H9 (cell line): Measurements from ENCODE around the gene CDCA7L. TPM values are rescaled to one million over a fixed set of nuclear protein-coding genes. Genes with fewer than 3 reads are reported as not detected.

ENCODE experiments used
- DNase-seq: peaks from one replicate; pipeline ENCODE4 v3.0.0-alpha.2; 2017
- H2AFZ ChIP-seq: one replicate; pipeline ENCODE4 v1.6.1; 2013; ENCODE audit warnings: mild to moderate bottlenecking, low read length, control low read depth, moderate library complexity
- H2AK5ac ChIP-seq: 2 replicates; pipeline ENCODE4 v1.6.1; 2013; ENCODE audit warnings: low read length, control low read depth, mixed read lengths; ENCODE audit not compliant: insufficient read length
- H2BK120ac ChIP-seq: one replicate; pipeline ENCODE4 v1.6.1; 2013; ENCODE audit warnings: low read depth, mild to moderate bottlenecking, low read length, control low read depth, inconsistent platforms; ENCODE audit not compliant: poor library complexity, severe bottlenecking
- H2BK12ac ChIP-seq: 2 replicates; pipeline ENCODE4 v1.6.1; 2013; ENCODE audit warnings: low read length, control low read depth, mixed read lengths, low read depth; ENCODE audit not compliant: insufficient read length
- H2BK15ac ChIP-seq: 2 replicates; pipeline ENCODE4 v1.6.1; 2013; ENCODE audit warnings: low read depth, low read length, control low read depth
- H2BK20ac ChIP-seq: one replicate; pipeline ENCODE4 v1.6.1; 2013; ENCODE audit warnings: low read depth, mild to moderate bottlenecking, low read length, control low read depth, inconsistent platforms; ENCODE audit not compliant: poor library complexity, severe bottlenecking
- H2BK5ac ChIP-seq: 2 replicates; pipeline ENCODE4 v1.6.1; 2013; ENCODE audit warnings: low read length, control low read depth, mixed read lengths; ENCODE audit not compliant: insufficient read length
- H3K14ac ChIP-seq: 2 replicates; pipeline ENCODE4 v1.6.1; 2013; ENCODE audit warnings: low read length, control low read depth; ENCODE audit not compliant: insufficient read depth
- H3K18ac ChIP-seq: 2 replicates; pipeline ENCODE4 v1.6.1; 2013; ENCODE audit warnings: low read depth, mild to moderate bottlenecking, mixed read lengths, low read length, control low read depth; ENCODE audit not compliant: insufficient read length
- H3K23ac ChIP-seq: 2 replicates; pipeline ENCODE4 v1.6.1; 2013; ENCODE audit warnings: low read length, control low read depth, mixed read lengths, low read depth; ENCODE audit not compliant: insufficient read length
- H3K23me2 ChIP-seq: 2 replicates; pipeline ENCODE4 v1.6.1; 2013; ENCODE audit warnings: low read depth, mild to moderate bottlenecking, mixed read lengths, low read length, control low read depth; ENCODE audit not compliant: insufficient read length, poor library complexity, severe bottlenecking
- H3K27ac ChIP-seq: 2 replicates; pipeline ENCODE4 v1.5.1; 2013; ENCODE audit warnings: low read length, control low read depth, mixed read lengths, low read depth; ENCODE audit not compliant: insufficient read length
- H3K27me3 ChIP-seq: 2 replicates; pipeline ENCODE4 v1.6.1; 2013; ENCODE audit warnings: low read length, control low read depth, inconsistent platforms; ENCODE audit not compliant: insufficient read depth
- H3K4ac ChIP-seq: 2 replicates; pipeline ENCODE4 v1.6.1; 2013; ENCODE audit warnings: low read depth, mild to moderate bottlenecking, control low read depth, inconsistent platforms, low read length, moderate library complexity
- H3K4me1 ChIP-seq: 2 replicates; pipeline ENCODE4 v1.6.1; 2013; ENCODE audit warnings: low read length, control low read depth, inconsistent platforms; ENCODE audit not compliant: insufficient read depth
- H3K4me2 ChIP-seq: 2 replicates; pipeline ENCODE4 v1.6.1; 2013; ENCODE audit warnings: low read length, control low read depth, mixed read lengths; ENCODE audit not compliant: insufficient read length, insufficient read depth
- H3K56ac ChIP-seq: 2 replicates; pipeline ENCODE4 v1.6.1; 2013; ENCODE audit warnings: low read depth, mild to moderate bottlenecking, mixed read lengths, low read length, control low read depth; ENCODE audit not compliant: insufficient read length
- H3K79me1 ChIP-seq: 2 replicates; pipeline ENCODE4 v1.6.1; 2013; ENCODE audit warnings: low read depth, mild to moderate bottlenecking, moderate library complexity, low read length, control low read depth, inconsistent platforms; ENCODE audit not compliant: insufficient read depth, poor library complexity, severe bottlenecking
- H3K79me2 ChIP-seq: 2 replicates; pipeline ENCODE4 v1.6.1; 2013; ENCODE audit warnings: low read length, control low read depth, inconsistent platforms; ENCODE audit not compliant: insufficient read depth
- H3K9ac ChIP-seq: 2 replicates; pipeline ENCODE4 v1.6.1; 2013; ENCODE audit warnings: low read length, control low read depth, mixed read lengths; ENCODE audit not compliant: insufficient read length; ENCODE audit errors: extremely low read depth
- H3K9me3 ChIP-seq: one replicate; pipeline ENCODE4 v1.6.1; 2013; ENCODE audit warnings: low read depth, low read length, inconsistent platforms; ENCODE audit not compliant: control insufficient read depth
- H3T11ph ChIP-seq: one replicate; pipeline ENCODE4 v1.6.1; 2013; ENCODE audit warnings: mild to moderate bottlenecking, low read length, control low read depth, inconsistent platforms
- H4K20me1 ChIP-seq: one replicate; pipeline ENCODE4 v1.6.1; 2013; ENCODE audit not compliant: control insufficient read depth, insufficient read length, insufficient read depth
- H4K5ac ChIP-seq: 2 replicates; pipeline ENCODE4 v1.6.1; 2013; ENCODE audit warnings: low read depth, mild to moderate bottlenecking, mixed read lengths, low read length, control low read depth; ENCODE audit not compliant: insufficient read length
- H4K8ac ChIP-seq: replicated peaks from 2 replicates; pipeline ENCODE4 v1.6.1; 2013; ENCODE audit warnings: low read length, control low read depth, mixed read lengths, low read depth; ENCODE audit not compliant: insufficient read length
- H4K91ac ChIP-seq: 2 replicates; pipeline ENCODE4 v1.6.1; 2013; ENCODE audit warnings: low read depth, mild to moderate bottlenecking, moderate library complexity, mixed read lengths, low read length, control low read depth; ENCODE audit not compliant: insufficient read length
- H3K27ac Mint-ChIP-seq, 3 experiments: 2 replicates in 2 of 3; 3 replicates in 1 of 3; pipeline ENCODE4 v1.8.0; 2020 to 2021; ENCODE audit warnings: mixed read lengths in 3 of 3, mild to moderate bottlenecking in 1 of 3, moderate library complexity in 1 of 3
- H3K27me3 Mint-ChIP-seq: 2 replicates; pipeline ENCODE4 v1.8.0; 2021; ENCODE audit warnings: low read depth, mild to moderate bottlenecking, moderate library complexity, mixed read lengths
- H3K36me3 Mint-ChIP-seq, 3 experiments: 2 replicates in 2 of 3; 3 replicates in 1 of 3; pipeline ENCODE4 v1.8.0; 2020 to 2021; ENCODE audit warnings: low read depth in 3 of 3, mixed read lengths in 3 of 3; ENCODE audit not compliant: insufficient read depth in 1 of 3
- H3K4me1 Mint-ChIP-seq, 2 experiments: 2 replicates each; pipeline ENCODE4 v1.8.0; 2020; ENCODE audit warnings: mixed read lengths in 2 of 2
- H3K4me3 Mint-ChIP-seq, 2 experiments: 2 replicates in 1 of 2; 3 replicates in 1 of 2; pipeline ENCODE4 v1.8.0; 2020 to 2021; ENCODE audit warnings: mild to moderate bottlenecking in 2 of 2, mixed read lengths in 2 of 2, moderate library complexity in 1 of 2
- H3K9me3 Mint-ChIP-seq, 2 experiments: 2 replicates in 1 of 2; 3 replicates in 1 of 2; pipeline ENCODE4 v1.8.0; 2020; ENCODE audit warnings: mild to moderate bottlenecking in 2 of 2, mixed read lengths in 2 of 2, moderate library complexity in 1 of 2
- CTCF ChIP-seq: fragments of 200-600 bp; sonication (generic); conservative IDR thresholded peaks from 3 replicates; pipeline ENCODE4 v1.8.0; 2021; ENCODE audit warnings: antibody characterized with exemption, mild to moderate bottlenecking
- WGBS: extraction: QIAGEN DNeasy Blood & Tissue Kit; methylation state at CpG from one replicate; pipeline ENCODE4 v1.1.7; 2013; ENCODE audit warnings: missing lambda C conversion rate, low lambda C conversion rate, mixed read lengths; ENCODE audit not compliant: insufficient read length; ENCODE audit errors: extremely low coverage; 5-methylcytosine and 5-hydroxymethylcytosine counted together
- total RNA-seq: library from RNA; stranded (reverse); gene quantifications from 2 replicates; pipeline ENCODE4 v1.2.1, GENCODE V29; 2021

CDCA7L gene
- total RNA-seq, 1 experiment from 2014 or later: 104 TPM

DNA sequence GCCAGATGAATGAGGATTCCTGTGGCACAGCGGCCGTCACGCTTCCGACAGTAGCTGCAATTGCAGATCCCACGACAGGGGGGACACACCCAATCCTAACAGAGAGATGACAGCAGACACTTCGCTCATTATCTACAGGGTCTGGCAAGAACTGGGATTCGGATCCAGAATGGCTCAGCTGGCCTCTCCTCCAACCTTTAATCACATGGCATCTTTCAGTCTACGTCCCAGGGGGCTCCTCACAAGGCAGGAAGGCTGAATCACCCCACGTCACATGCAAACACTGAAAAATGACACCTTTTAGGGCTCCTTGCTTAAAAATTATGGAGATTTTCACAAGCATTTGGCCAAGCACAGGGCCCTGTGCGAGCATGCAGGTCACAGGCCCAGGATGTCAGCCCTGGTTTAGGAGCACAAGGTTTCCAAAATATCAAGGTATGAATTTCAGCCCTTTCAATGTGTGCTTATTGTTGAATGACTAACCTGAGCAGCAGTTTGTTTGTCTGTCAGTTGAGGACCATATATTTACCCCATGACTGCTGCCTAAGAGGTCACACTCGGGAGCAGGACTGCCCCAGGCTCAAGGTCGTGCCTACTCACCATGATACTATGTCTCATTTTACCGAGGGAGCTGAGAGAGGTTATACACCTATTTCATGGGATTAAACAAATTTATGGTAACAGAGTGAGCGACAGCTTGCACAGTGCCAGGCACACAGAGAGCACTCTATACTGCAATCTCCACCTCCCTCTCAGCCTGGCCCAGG, 42.5 kb downstream of the CDCA7L start:
- no peaks in the 10 kb centered on the region for H3K27me3 Mint-ChIP-seq

More for the DNA sequence above, 42.5 kb downstream of the CDCA7L start:
- H2BK12ac ChIP-seq: no peak overlapping the region
- no peaks in the 10 kb centered on the region for H3K27me3 ChIP-seq
- H3K56ac ChIP-seq: no peak overlapping the region
- no peak overlapping the region for H3K9ac ChIP-seq
- no peak overlapping the region for H3K4me2 ChIP-seq
- Mint-ChIP-seq H3K4me3 (no peak overlapping the region), H3K9me3 (peaks cover 0 to 4% of the 10 kb centered on the region in 2 experiments; a peak in 1 of 5 replicates), H3K4me1 (peaks cover 0 to 4% of the 10 kb centered on the region in 2 experiments; a peak in 2 of 4 replicates), H3K36me3 (peaks cover 81 to 96% (median 95%) of the 10 kb centered on the region in 3 experiments), H3K27ac (peak overlapping the region in 1 of 3 experiments; percentile 81; a peak in 2 of 7 replicates)
- H3K9me3 ChIP-seq: no peaks in the 10 kb centered on the region
- H3K23ac ChIP-seq: no peak overlapping the region
- no peak overlapping the region for H2BK5ac ChIP-seq
- no peak for DNase-seq
- no peak for TF ChIP-seq CTCF
- H3K27ac ChIP-seq: no peak overlapping the region
- H2AK5ac ChIP-seq: no peak overlapping the region
- no peak overlapping the region for H3K4ac ChIP-seq
- H2AFZ ChIP-seq: no peak overlapping the region
- WGBS: no CpG with 5 or more reads among the region's 14 CpGs
- H3K4me1 ChIP-seq: no peaks in the 10 kb centered on the region
- H2BK20ac ChIP-seq: no peak overlapping the region
- no peaks in the 10 kb centered on the region for H3K23me2 ChIP-seq
- no peak overlapping the region for H3K14ac ChIP-seq
- H4K20me1 ChIP-seq: no peaks in the 10 kb centered on the region
- no peak overlapping the region for H2BK120ac ChIP-seq
- no peak overlapping the region for H3T11ph ChIP-seq
- H4K8ac ChIP-seq: no peak overlapping the region
- no peaks in the 10 kb centered on the region for H3K79me1 ChIP-seq
- no peaks in the 10 kb centered on the region for H3K79me2 ChIP-seq
- no peak overlapping the region for H2BK15ac ChIP-seq
- no peak overlapping the region for H4K5ac ChIP-seq
- no peak overlapping the region for H4K91ac ChIP-seq
- no peak overlapping the region for H3K18ac ChIP-seq
